Liver (tissue), 9 donors: ENCODE results near the gene SSRP1. TPM values are rescaled to one million over a fixed set of nuclear protein-coding genes. Genes with fewer than 3 reads are reported as not detected.

ENCODE experiments used
- DNase-seq: peaks from one replicate; pipeline ENCODE4 v3.0.0-alpha.2; 2017; ENCODE audit warnings: low spot score
- H3K27ac ChIP-seq, 2 donors: one replicate each; pipeline ENCODE4 v1.7.0; 2013; ENCODE audit warnings: inconsistent platforms in 2 of 2, low read length in 2 of 2, control low read depth in 1 of 2, low read depth in 1 of 2, mild to moderate bottlenecking in 1 of 2
- H3K27me3 ChIP-seq, 4 donors: one replicate each; pipeline versions ENCODE4 v1.6.1 to v1.7.0; 2013; ENCODE audit warnings: low read length in 3 of 4, inconsistent platforms in 1 of 4, mild to moderate bottlenecking in 1 of 4, moderate library complexity in 1 of 4; ENCODE audit not compliant: control insufficient read depth in 4 of 4, insufficient read depth in 4 of 4
- H3K36me3 ChIP-seq, 4 donors: one replicate each; pipeline versions ENCODE4 v1.6.1 to v1.7.0; 2013; ENCODE audit warnings: low read length in 3 of 4, mild to moderate bottlenecking in 3 of 4, low read depth in 1 of 4, moderate library complexity in 1 of 4; ENCODE audit not compliant: control insufficient read depth in 4 of 4, insufficient read depth in 3 of 4
- H3K4me1 ChIP-seq, 4 donors: one replicate each; pipeline versions ENCODE4 v1.6.1 to v1.7.0; 2013; ENCODE audit warnings: low read length in 3 of 4, mild to moderate bottlenecking in 3 of 4, moderate library complexity in 1 of 4; ENCODE audit not compliant: control insufficient read depth in 4 of 4, insufficient read depth in 4 of 4
- H3K4me3 ChIP-seq, 3 donors: one replicate each; pipeline versions ENCODE4 v1.6.1 to v1.7.0; 2013; ENCODE audit warnings: low read length in 3 of 3, control low read depth in 1 of 3, low read depth in 1 of 3, mild to moderate bottlenecking in 1 of 3
- H3K9ac ChIP-seq, 2 donors: one replicate each; pipeline ENCODE4 v1.7.0; 2013; ENCODE audit warnings: low read length in 2 of 2, mild to moderate bottlenecking in 2 of 2, moderate library complexity in 2 of 2, control low read depth in 1 of 2, low read depth in 1 of 2
- H3K9me3 ChIP-seq, 4 donors: one replicate each; pipeline versions ENCODE4 v1.6.1 to v1.7.0; 2013; ENCODE audit warnings: low read length in 3 of 4; ENCODE audit not compliant: control insufficient read depth in 4 of 4
- EGR1 ChIP-seq, 2 donors: IDR thresholded peaks; 2 replicates each; pipeline ENCODE4 v1.6.1; 2016 to 2018; ENCODE audit warnings: antibody characterized with exemption in 2 of 2, low read depth in 2 of 2
- FOXA1 ChIP-seq: IDR thresholded peaks from 2 replicates; pipeline ENCODE4 v1.6.1; 2016; ENCODE audit warnings: antibody characterized with exemption
- FOXA2 ChIP-seq: IDR thresholded peaks from 2 replicates; pipeline ENCODE4 v1.6.1; 2016; ENCODE audit warnings: antibody characterized with exemption
- GABPA ChIP-seq, 2 donors: IDR thresholded peaks in 1 of 2; conservative IDR thresholded peaks in 1 of 2; 2 replicates each; pipeline ENCODE4 v1.6.1; 2016; ENCODE audit warnings: antibody characterized with exemption in 2 of 2, mild to moderate bottlenecking in 1 of 2, moderate library complexity in 1 of 2
- HNF4A ChIP-seq, 2 donors: conservative IDR thresholded peaks; 2 replicates each; pipeline ENCODE4 v1.6.1; 2016; ENCODE audit warnings: antibody characterized with exemption in 2 of 2, mild to moderate bottlenecking in 2 of 2
- HNF4G ChIP-seq: IDR thresholded peaks from 2 replicates; pipeline ENCODE4 v1.6.1; 2016; ENCODE audit warnings: antibody characterized with exemption
- JUND ChIP-seq, 2 donors: IDR thresholded peaks; 2 replicates each; pipeline ENCODE4 v1.6.1; 2016; ENCODE audit warnings: antibody characterized with exemption in 2 of 2
- NR2F2 ChIP-seq: IDR thresholded peaks from 2 replicates; pipeline ENCODE4 v1.6.1; 2016; ENCODE audit warnings: antibody characterized with exemption
- RAD21 ChIP-seq, 2 donors: IDR thresholded peaks; 2 replicates each; pipeline ENCODE4 v1.6.1; 2016; ENCODE audit warnings: antibody characterized with exemption in 2 of 2, mild to moderate bottlenecking in 2 of 2
- RXRA ChIP-seq, 2 donors: IDR thresholded peaks; 2 replicates each; pipeline ENCODE4 v1.6.1; 2017 to 2018; ENCODE audit warnings: antibody characterized with exemption in 2 of 2, mild to moderate bottlenecking in 1 of 2
- SP1 ChIP-seq: IDR thresholded peaks from 2 replicates; pipeline ENCODE4 v1.6.1; 2018; ENCODE audit warnings: antibody characterized with exemption, mild to moderate bottlenecking
- TAF1 ChIP-seq: conservative IDR thresholded peaks from 2 replicates; pipeline ENCODE4 v1.6.1; 2016; ENCODE audit warnings: antibody characterized with exemption, mild to moderate bottlenecking
- YY1 ChIP-seq: IDR thresholded peaks from 2 replicates; pipeline ENCODE4 v1.6.1; 2016; ENCODE audit warnings: antibody characterized with exemption, mild to moderate bottlenecking
- WGBS: extraction: QIAGEN DNeasy Blood & Tissue Kit; methylation state at CpG from one replicate; pipeline ENCODE4 v1.1.7; 2013; 5-methylcytosine and 5-hydroxymethylcytosine counted together
- polyA plus RNA-seq, 2 donors: library from polyadenylated mRNA; stranded (reverse) in 1 of 2; unstranded in 1 of 2; fragments of 200-250 nt in 1 of 2; fragments of >200 nt in 1 of 2; fragmentation: Nextera tagmentation in 1 of 2; extraction: Ambion mirVana in 1 of 2; gene quantifications; one replicate each; pipeline versions ENCODE4 v1.2.1 to v1.2.3, GENCODE V29; 2013 to 2015
- total RNA-seq, 2 donors: library from RNA; depleted of rRNA; stranded (reverse); fragments of >200 nt; gene quantifications; one replicate each; pipeline ENCODE4 v1.2.3, GENCODE V29; 2014
- TF ChIP-seq, protein P1 (sequence below): IDR thresholded peaks from 2 replicates; pipeline ENCODE4 v1.6.1; 2016; ENCODE audit warnings: antibody characterized with exemption
- TF ChIP-seq, protein P2 (sequence below): IDR thresholded peaks from 2 replicates; pipeline ENCODE4 v1.6.1; 2016; ENCODE audit warnings: antibody characterized with exemption
- TF ChIP-seq, protein P3 (sequence below): IDR thresholded peaks from 2 replicates; pipeline ENCODE4 v1.6.1; 2016; ENCODE audit warnings: antibody characterized with exemption, mild to moderate bottlenecking
- TF ChIP-seq, protein P4 (sequence below): IDR thresholded peaks from 2 replicates; pipeline ENCODE4 v1.6.1; 2016; ENCODE audit warnings: antibody characterized with exemption
- TF ChIP-seq, protein P5 (sequence below): fragments of 150-350 bp; IDR thresholded peaks from 2 replicates; pipeline ENCODE4 v1.5.1; 2017; ENCODE audit warnings: improper control_type of control experiment, low read depth, low read length; ENCODE audit not compliant: missing input control
- donor health status: healthy.
- donor health status: healthy.
- donor health status: healthy.
- donor health status: healthy.
- donor health status: healthy.

Gene SSRP1
- total and polyA plus RNA-seq, 4 donors: 13.9 to 45.3 (median 28.4) TPM

DNA sequence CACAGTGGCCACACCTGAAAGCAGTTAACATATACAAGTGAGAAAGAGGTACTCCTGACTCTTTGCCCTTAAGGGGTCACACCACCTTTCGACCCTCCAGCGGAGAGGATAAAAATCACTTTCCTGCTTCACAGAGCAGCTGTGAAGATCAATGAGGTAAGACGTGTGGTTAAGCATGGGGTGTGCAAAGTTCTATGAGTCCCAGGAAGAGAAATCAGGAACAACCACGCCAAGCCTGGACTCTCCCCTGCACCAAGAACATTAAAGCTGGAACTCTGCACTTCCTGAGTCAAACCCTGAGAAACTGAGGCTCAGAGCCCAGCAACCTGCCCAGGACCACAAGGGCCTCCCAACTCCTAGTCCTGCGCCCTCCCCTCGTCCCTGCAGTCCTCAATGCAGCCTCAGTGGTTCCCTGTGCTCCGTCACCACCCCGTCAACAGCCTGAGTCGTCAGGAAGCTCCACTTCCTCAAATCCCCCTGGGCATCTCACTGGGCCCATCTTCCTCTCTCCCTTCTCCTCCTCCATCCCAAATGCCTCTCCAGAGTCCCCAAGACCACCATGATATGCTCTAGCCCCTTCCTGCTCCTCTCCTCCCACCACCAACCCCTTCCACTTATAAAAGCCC is 28.6 kb downstream of the SSRP1 start:
- Histone ChIP-seq H3K9me3 (no peaks in the 10 kb centered on the region), H3K4me3 (peak overlapping the region in 1 of 3 donors; percentile 12), H3K27ac (peak overlapping the region; percentile 92 to 93), H3K36me3 (peaks cover 5 to 13% (median 7%) of the 10 kb centered on the region in 4 donors), H3K4me1 (peaks cover 31 to 64% (median 53%) of the 10 kb centered on the region in 4 donors), H3K27me3 (no peaks in the 10 kb centered on the region), H3K9ac (peak overlapping the region in 1 of 2 donors; percentile 42)
- DNase-seq: no peak
- 52% methylated on average over 9 of the region's 9 CpGs for WGBS
- TF ChIP-seq RAD21 (IDR thresholded peaks at IDR 0.05) (no peak), FOXA2 (no peak), SP1 (no peak), GABPA (IDR thresholded peaks at IDR 0.05 in 1 of 2, conservative IDR thresholded peaks at IDR 0.05 in 1 of 2) (no peak), EGR1 (IDR thresholded peaks at IDR 0.05; ENCODE audit: low read depth in 2 of 2) (no peak), RXRA (IDR thresholded peaks at IDR 0.05) (no peak), FOXA1 (no peak), JUND (IDR thresholded peaks at IDR 0.05) (no peak)
- TF ChIP-seq, protein P1, sequence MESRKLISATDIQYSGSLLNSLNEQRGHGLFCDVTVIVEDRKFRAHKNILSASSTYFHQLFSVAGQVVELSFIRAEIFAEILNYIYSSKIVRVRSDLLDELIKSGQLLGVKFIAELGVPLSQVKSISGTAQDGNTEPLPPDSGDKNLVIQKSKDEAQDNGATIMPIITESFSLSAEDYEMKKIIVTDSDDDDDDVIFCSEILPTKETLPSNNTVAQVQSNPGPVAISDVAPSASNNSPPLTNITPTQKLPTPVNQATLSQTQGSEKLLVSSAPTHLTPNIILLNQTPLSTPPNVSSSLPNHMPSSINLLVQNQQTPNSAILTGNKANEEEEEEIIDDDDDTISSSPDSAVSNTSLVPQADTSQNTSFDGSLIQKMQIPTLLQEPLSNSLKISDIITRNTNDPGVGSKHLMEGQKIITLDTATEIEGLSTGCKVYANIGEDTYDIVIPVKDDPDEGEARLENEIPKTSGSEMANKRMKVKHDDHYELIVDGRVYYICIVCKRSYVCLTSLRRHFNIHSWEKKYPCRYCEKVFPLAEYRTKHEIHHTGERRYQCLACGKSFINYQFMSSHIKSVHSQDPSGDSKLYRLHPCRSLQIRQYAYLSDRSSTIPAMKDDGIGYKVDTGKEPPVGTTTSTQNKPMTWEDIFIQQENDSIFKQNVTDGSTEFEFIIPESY: no peak
- TF ChIP-seq, protein P2, sequence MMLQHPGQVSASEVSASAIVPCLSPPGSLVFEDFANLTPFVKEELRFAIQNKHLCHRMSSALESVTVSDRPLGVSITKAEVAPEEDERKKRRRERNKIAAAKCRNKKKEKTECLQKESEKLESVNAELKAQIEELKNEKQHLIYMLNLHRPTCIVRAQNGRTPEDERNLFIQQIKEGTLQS: no peak

DNA sequence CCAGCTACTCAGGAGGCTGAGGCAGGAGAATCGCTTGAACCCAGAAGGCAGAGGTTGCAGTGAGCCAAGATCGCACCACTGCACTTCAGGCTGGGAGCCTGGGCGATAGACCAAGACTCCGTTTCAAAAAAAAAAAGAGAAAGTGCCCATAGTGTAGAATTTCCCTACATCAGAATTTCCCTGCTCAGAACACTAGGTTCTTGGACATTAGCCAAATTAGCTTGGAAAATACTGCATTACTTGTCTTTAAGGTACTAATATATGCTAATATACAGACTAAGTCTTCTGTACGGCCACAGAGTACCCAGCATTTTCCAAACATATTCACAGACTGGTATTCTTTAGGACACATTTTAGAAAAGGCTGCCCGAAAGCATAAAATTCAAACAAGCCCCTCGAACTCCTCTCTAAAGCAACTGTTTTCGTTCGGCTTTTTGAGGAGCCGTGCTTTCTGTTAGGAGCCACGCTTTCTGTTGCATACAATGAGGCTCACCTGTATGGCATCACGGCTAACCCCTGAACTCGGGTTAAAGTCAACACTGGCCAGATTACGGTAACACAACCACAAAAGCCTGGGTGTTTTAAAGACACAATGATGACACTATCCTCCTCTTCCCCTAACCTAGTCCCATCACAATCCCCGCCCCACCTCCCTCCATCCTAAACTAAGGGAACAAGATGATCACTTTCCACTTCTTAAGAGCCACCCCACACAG is 29.4 kb downstream of the SSRP1 start:
- Histone ChIP-seq H3K9ac (no peak overlapping the region), H3K9me3 (no peaks in the 10 kb centered on the region), H3K36me3 (peaks cover 13 to 20% (median 15%) of the 10 kb centered on the region in 4 donors), H3K27me3 (no peaks in the 10 kb centered on the region), H3K4me3 (no peak overlapping the region), H3K27ac (peak overlapping the region; percentile 76 to 82), H3K4me1 (peaks cover 31 to 59% (median 48%) of the 10 kb centered on the region in 4 donors)
- no peak for DNase-seq
- 43% methylated on average over 15 of the region's 15 CpGs for WGBS
- TF ChIP-seq SP1 (peak; percentile 79), GABPA (IDR thresholded peaks at IDR 0.05 in 1 of 2, conservative IDR thresholded peaks at IDR 0.05 in 1 of 2) (no peak), JUND (IDR thresholded peaks at IDR 0.05) (peak in 1 of 2 donors; percentile 62), TAF1 (no peak), RXRA (IDR thresholded peaks at IDR 0.05) (peak; percentile 71 to 79), HNF4G (peak; percentile 67), HNF4A (conservative IDR thresholded peaks at IDR 0.05) (peak; percentile 89 to 96), FOXA1 (peak; percentile 76), RAD21 (IDR thresholded peaks at IDR 0.05) (no peak), EGR1 (IDR thresholded peaks at IDR 0.05; ENCODE audit: low read depth in 2 of 2) (no peak), YY1 (peak; percentile 29), NR2F2 (no peak), FOXA2 (peak; percentile 73)
- TF ChIP-seq, protein P3, sequence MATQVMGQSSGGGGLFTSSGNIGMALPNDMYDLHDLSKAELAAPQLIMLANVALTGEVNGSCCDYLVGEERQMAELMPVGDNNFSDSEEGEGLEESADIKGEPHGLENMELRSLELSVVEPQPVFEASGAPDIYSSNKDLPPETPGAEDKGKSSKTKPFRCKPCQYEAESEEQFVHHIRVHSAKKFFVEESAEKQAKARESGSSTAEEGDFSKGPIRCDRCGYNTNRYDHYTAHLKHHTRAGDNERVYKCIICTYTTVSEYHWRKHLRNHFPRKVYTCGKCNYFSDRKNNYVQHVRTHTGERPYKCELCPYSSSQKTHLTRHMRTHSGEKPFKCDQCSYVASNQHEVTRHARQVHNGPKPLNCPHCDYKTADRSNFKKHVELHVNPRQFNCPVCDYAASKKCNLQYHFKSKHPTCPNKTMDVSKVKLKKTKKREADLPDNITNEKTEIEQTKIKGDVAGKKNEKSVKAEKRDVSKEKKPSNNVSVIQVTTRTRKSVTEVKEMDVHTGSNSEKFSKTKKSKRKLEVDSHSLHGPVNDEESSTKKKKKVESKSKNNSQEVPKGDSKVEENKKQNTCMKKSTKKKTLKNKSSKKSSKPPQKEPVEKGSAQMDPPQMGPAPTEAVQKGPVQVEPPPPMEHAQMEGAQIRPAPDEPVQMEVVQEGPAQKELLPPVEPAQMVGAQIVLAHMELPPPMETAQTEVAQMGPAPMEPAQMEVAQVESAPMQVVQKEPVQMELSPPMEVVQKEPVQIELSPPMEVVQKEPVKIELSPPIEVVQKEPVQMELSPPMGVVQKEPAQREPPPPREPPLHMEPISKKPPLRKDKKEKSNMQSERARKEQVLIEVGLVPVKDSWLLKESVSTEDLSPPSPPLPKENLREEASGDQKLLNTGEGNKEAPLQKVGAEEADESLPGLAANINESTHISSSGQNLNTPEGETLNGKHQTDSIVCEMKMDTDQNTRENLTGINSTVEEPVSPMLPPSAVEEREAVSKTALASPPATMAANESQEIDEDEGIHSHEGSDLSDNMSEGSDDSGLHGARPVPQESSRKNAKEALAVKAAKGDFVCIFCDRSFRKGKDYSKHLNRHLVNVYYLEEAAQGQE: peak; percentile 26
- TF ChIP-seq, protein P1: no peak
- TF ChIP-seq, protein P4, sequence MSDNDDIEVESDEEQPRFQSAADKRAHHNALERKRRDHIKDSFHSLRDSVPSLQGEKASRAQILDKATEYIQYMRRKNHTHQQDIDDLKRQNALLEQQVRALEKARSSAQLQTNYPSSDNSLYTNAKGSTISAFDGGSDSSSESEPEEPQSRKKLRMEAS: no peak
- TF ChIP-seq, protein P2: peak; percentile 78
- TF ChIP-seq, protein P5, sequence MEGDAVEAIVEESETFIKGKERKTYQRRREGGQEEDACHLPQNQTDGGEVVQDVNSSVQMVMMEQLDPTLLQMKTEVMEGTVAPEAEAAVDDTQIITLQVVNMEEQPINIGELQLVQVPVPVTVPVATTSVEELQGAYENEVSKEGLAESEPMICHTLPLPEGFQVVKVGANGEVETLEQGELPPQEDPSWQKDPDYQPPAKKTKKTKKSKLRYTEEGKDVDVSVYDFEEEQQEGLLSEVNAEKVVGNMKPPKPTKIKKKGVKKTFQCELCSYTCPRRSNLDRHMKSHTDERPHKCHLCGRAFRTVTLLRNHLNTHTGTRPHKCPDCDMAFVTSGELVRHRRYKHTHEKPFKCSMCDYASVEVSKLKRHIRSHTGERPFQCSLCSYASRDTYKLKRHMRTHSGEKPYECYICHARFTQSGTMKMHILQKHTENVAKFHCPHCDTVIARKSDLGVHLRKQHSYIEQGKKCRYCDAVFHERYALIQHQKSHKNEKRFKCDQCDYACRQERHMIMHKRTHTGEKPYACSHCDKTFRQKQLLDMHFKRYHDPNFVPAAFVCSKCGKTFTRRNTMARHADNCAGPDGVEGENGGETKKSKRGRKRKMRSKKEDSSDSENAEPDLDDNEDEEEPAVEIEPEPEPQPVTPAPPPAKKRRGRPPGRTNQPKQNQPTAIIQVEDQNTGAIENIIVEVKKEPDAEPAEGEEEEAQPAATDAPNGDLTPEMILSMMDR: no peak
